Measurements from ENCODE around the gene HECTD4. TPM values are rescaled to one million over a fixed set of nuclear protein-coding genes. Genes with fewer than 3 reads are reported as not detected.

HECTD4 gene
- total and polyA plus RNA-seq, 2 of the 4 experiments (the other 2 are of a cell fraction), result 12.9 to 13.0 TPM

GRCh38 chr12:112153893-112154219 lies 228.4 kb downstream of the HECTD4 start:
- POLR2A ChIA-PET (ENCODE audit: unreplicated experiment), result no interaction called here
- H3K9me3 ChIP-seq (ENCODE audit: control insufficient read depth, insufficient read depth, low read length), result peaks cover 6% of the 10 kb centered on the region
- no peak overlapping the region for H3K9ac ChIP-seq (ENCODE audit: low read depth, low read length)
- BruUV-seq (replicated peaks), result no TSS peak
- no peak overlapping the region for H2BK5ac ChIP-seq (ENCODE audit: low read depth, low read length, poor library complexity, severe bottlenecking)
- TF ChIP-seq POLR2A (IDR thresholded peaks at IDR 0.05; ENCODE audit: low read depth, low read length), result no peak
- no peak for TF ChIP-seq MAZ (IDR thresholded peaks at IDR 0.05; ENCODE audit: borderline replicate concordance, low read depth, low read length)
- TF ChIP-seq SMC3 (IDR thresholded peaks at IDR 0.05; ENCODE audit: low read depth, low read length), result no peak
- no peak for TF ChIP-seq CEBPB (IDR thresholded peaks at IDR 0.05; ENCODE audit: low read depth, low read length)
- TF ChIP-seq MXI1 (IDR thresholded peaks at IDR 0.05; ENCODE audit: borderline replicate concordance, low read depth, low read length), result no peak
- TF ChIP-seq CHD1 (IDR thresholded peaks at IDR 0.05; ENCODE audit: low read depth, low read length), result no peak
- no peak for TF ChIP-seq BHLHE40 (IDR thresholded peaks at IDR 0.05; ENCODE audit: low read depth, low read length)
- TF ChIP-seq ELK1 (IDR thresholded peaks at IDR 0.05; ENCODE audit: borderline replicate concordance, low read depth, low read length), result no peak
- TF ChIP-seq USF2 (IDR thresholded peaks at IDR 0.05; ENCODE audit: low read depth, low read length), result no peak
- TF ChIP-seq, protein P1, sequence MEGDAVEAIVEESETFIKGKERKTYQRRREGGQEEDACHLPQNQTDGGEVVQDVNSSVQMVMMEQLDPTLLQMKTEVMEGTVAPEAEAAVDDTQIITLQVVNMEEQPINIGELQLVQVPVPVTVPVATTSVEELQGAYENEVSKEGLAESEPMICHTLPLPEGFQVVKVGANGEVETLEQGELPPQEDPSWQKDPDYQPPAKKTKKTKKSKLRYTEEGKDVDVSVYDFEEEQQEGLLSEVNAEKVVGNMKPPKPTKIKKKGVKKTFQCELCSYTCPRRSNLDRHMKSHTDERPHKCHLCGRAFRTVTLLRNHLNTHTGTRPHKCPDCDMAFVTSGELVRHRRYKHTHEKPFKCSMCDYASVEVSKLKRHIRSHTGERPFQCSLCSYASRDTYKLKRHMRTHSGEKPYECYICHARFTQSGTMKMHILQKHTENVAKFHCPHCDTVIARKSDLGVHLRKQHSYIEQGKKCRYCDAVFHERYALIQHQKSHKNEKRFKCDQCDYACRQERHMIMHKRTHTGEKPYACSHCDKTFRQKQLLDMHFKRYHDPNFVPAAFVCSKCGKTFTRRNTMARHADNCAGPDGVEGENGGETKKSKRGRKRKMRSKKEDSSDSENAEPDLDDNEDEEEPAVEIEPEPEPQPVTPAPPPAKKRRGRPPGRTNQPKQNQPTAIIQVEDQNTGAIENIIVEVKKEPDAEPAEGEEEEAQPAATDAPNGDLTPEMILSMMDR (conservative IDR thresholded peaks at IDR 0.05; ENCODE audit: low read depth, low read length), result no peak
- TF ChIP-seq RCOR1 (IDR thresholded peaks at IDR 0.05; ENCODE audit: insufficient replicate concordance, low read length), result no peak
- no peak for TF ChIP-seq MAFK (IDR thresholded peaks at IDR 0.05; ENCODE audit: low read depth, low read length)
- no peak for TF ChIP-seq RFX5 (IDR thresholded peaks at IDR 0.05; ENCODE audit: low read depth, low read length)
- no peak for TF ChIP-seq NFE2L2 (IDR thresholded peaks at IDR 0.05; ENCODE audit: low read depth, low read length)
- no peak for TF ChIP-seq RAD21 (IDR thresholded peaks at IDR 0.05; ENCODE audit: low read length)
- TF ChIP-seq FOS (IDR thresholded peaks at IDR 0.05; ENCODE audit: low read depth, low read length), result no peak
- no CpG with 5 or more reads among the region's 8 CpGs for WGBS, 2 experiments (ENCODE audit: extremely low coverage in 2 of 2, insufficient read length in 1 of 2)
- no peak overlapping the region for H3K18ac ChIP-seq (ENCODE audit: low read depth, low read length)
- in situ Hi-C loops (cut with MboI; ENCODE audit: low sequenced_read_pairs) (no loop called here), dilution Hi-C loops (cut with HindIII; ENCODE audit: low sequenced_read_pairs, unreplicated experiment) (no loop called here), intact Hi-C loops (cut with micrococcal nuclease) (no loop called here)
- peaks cover 0 to 4% of the 10 kb centered on the region in 2 experiments; a peak in 3 of 4 replicates for H3K79me1 ChIP-seq (ENCODE audit: low read depth in 1 of 2, low read length in 2 of 2)
- no peak overlapping the region for H3K27ac ChIP-seq (ENCODE audit: insufficient read depth, low read length)
- 0 out of 2 replicates have a peak, but pooled peaks cover 3% of the 10 kb centered on the region for H4K20me1 ChIP-seq (ENCODE audit: insufficient read depth, low read length)
- H3K4ac ChIP-seq (ENCODE audit: low read depth, low read length), result no peak overlapping the region
- H3K56ac ChIP-seq (ENCODE audit: extremely low read depth, insufficient read depth, low read length), result no peak overlapping the region
- CTCF ChIA-PET, result no interaction called here
- no peaks in the 10 kb centered on the region for H3K27me3 ChIP-seq (ENCODE audit: control insufficient read depth, insufficient read depth, low read length)
- no peaks in the 10 kb centered on the region for H3K4me1 ChIP-seq (ENCODE audit: control insufficient read depth, insufficient read depth, low read length)
- no peak overlapping the region for H2BK20ac ChIP-seq (ENCODE audit: low read depth, low read length)
- no peak overlapping the region for H2AK9ac ChIP-seq (replicated peaks; ENCODE audit: low read depth, low read length, poor library complexity)
- H4K8ac ChIP-seq (ENCODE audit: low read depth in 2 of 2, low read length in 2 of 2), result no peak overlapping the region
- H2BK15ac ChIP-seq (ENCODE audit: low read depth, low read length), result no peak overlapping the region
- no peak overlapping the region for H2AK5ac ChIP-seq (ENCODE audit: low read depth, low read length)
- H3K4me2 ChIP-seq (ENCODE audit: low read depth, low read length), result no peak overlapping the region
- DNase-seq, result no peak
- H3K14ac ChIP-seq (replicated peaks; ENCODE audit: low read depth, low read length), result no peak overlapping the region
- H3K23ac ChIP-seq (ENCODE audit: low read depth, low read length), result no peak overlapping the region
- no peak overlapping the region for H2AFZ ChIP-seq (replicated peaks; ENCODE audit: low read length, poor library complexity)
- no peak overlapping the region for H3K4me3 ChIP-seq (ENCODE audit: insufficient read depth, low read depth, low read length)
- no peak overlapping the region for H4K91ac ChIP-seq (ENCODE audit: insufficient read depth, low read depth, low read length)
- no peak overlapping the region for H2BK120ac ChIP-seq (ENCODE audit: low read depth, low read length)
- no peak for ATAC-seq (ENCODE audit: low read depth)
- H4K5ac ChIP-seq (ENCODE audit: low read depth, low read length), result no peak overlapping the region
- no peaks in the 10 kb centered on the region for H3K9me1 ChIP-seq (ENCODE audit: insufficient read depth, low read length)
- peaks cover 54% of the 10 kb centered on the region for H3K36me3 ChIP-seq (ENCODE audit: control insufficient read depth, insufficient read depth, low read length)

Data from IMR-90 (cell line).